K562 (cell line): ENCODE measurements around the gene SYVN1. TPM values are rescaled to one million over a fixed set of nuclear protein-coding genes. Genes with fewer than 3 reads are reported as not detected.

ENCODE experiments used
- ATAC-seq: fragments of 200-7000 bp; cut with Tn5 transposase; 3 replicates; pipeline ENCODE4 v1.9.1; 2020; ENCODE audit warnings: moderate library complexity
- BruUV-seq: library from RNA; stranded (reverse); fragments of 400-500 nt; replicated peaks from 2 replicates; lab custom pipeline; 2021; lab: Mats Ljungman, UMichigan
- CTCF ChIA-PET: fragments of 300-600 bp; formaldehyde crosslinking; extraction: SDS; loops from one replicate; lab custom pipeline; 2021; ENCODE audit warnings: low intra/inter-chr PET ratio; lab: Yijun Ruan, JAX
- POLR2A ChIA-PET: fragments of 300-600, 350-650 bp; sonication (Branson Sonifier 250); formaldehyde crosslinking; extraction: SDS; loops from one replicate; lab custom pipeline; 2021; ENCODE audit warnings: antibody characterized with exemption, inconsistent platforms; lab: Yijun Ruan, JAX
- DNase-seq, 4 experiments: peaks; one replicate each; pipeline versions ENCODE4 v3.0.0 to v3.0.0-alpha.2; 2011 to 2018; ENCODE audit warnings: low spot score in 3 of 4, mixed read lengths in 3 of 4; ENCODE audit errors: extremely low read depth in 1 of 4
- FAIRE-seq: peaks from 2 replicates; lab custom pipeline; 2011; peaks lifted over from hg19 to GRCh38; lab: Jason Lieb, UNC
- H2AFZ ChIP-seq: 2 replicates; pipeline ENCODE4 v1.6.0; 2011; ENCODE audit warnings: low read depth, low read length, control low read depth, inconsistent platforms
- H3K27ac ChIP-seq: fragments of 200-600 bp; 3 replicates; pipeline ENCODE4 v1.8.0; 2011; ENCODE audit warnings: low read depth, mild to moderate bottlenecking, control low read depth, inconsistent platforms, low read length, moderate library complexity, mixed read lengths; ENCODE audit errors: extremely low read depth
- H3K27me3 ChIP-seq, 2 experiments: fragments of 300-600 bp in 1 of 2; 2 replicates in 1 of 2; 3 replicates in 1 of 2; pipeline versions ENCODE4 v1.6.0 to v1.8.0; 2011; ENCODE audit warnings: inconsistent platforms in 2 of 2, low read length in 2 of 2, mild to moderate bottlenecking in 1 of 2, mixed read lengths in 1 of 2, moderate library complexity in 1 of 2; ENCODE audit not compliant: control insufficient read depth in 2 of 2, insufficient read depth in 2 of 2
- H3K36me3 ChIP-seq: fragments of 300-600 bp; 3 replicates; pipeline ENCODE4 v1.8.0; 2011; ENCODE audit warnings: mild to moderate bottlenecking, low read length, inconsistent platforms; ENCODE audit not compliant: control insufficient read depth, insufficient read depth
- H3K4me1 ChIP-seq, 2 experiments: fragments of 200-600 bp in 1 of 2; replicated peaks in 1 of 2; 2 replicates in 1 of 2; 3 replicates in 1 of 2; pipeline versions ENCODE4 v1.5.1 to v1.8.0; 2011; ENCODE audit warnings: inconsistent platforms in 2 of 2, low read length in 2 of 2, mild to moderate bottlenecking in 1 of 2, mixed read lengths in 1 of 2, moderate library complexity in 1 of 2; ENCODE audit not compliant: control insufficient read depth in 2 of 2, insufficient read depth in 2 of 2
- H3K4me2 ChIP-seq: 2 replicates; pipeline ENCODE4 v1.6.1; 2011; ENCODE audit warnings: low read length, control low read depth, inconsistent platforms, mixed read lengths; ENCODE audit not compliant: insufficient read depth
- H3K4me3 ChIP-seq: fragments of 200-600 bp; sonication (generic), shearing (Covaris generic); 2 replicates; pipeline ENCODE4 v1.5.1; 2016; ENCODE audit warnings: control low read depth, inconsistent platforms
- H3K79me2 ChIP-seq: fragments of 200-600 bp; 3 replicates; pipeline ENCODE4 v1.8.0; 2011; ENCODE audit warnings: low read length, inconsistent platforms; ENCODE audit not compliant: control insufficient read depth, insufficient read depth
- H3K9ac ChIP-seq, 2 experiments: 2 replicates each; pipeline versions ENCODE4 v1.6.0 to v1.6.1; 2011; ENCODE audit warnings: low read depth in 2 of 2, low read length in 2 of 2, control low read depth in 1 of 2, inconsistent platforms in 1 of 2, mild to moderate bottlenecking in 1 of 2, mixed read lengths in 1 of 2; ENCODE audit not compliant: insufficient read depth in 1 of 2
- H3K9me1 ChIP-seq: one replicate; pipeline ENCODE4 v1.6.0; 2011; ENCODE audit warnings: inconsistent platforms, mild to moderate bottlenecking, low read length, moderate library complexity; ENCODE audit not compliant: control insufficient read depth, insufficient read depth
- H3K9me3 ChIP-seq: replicated peaks from 2 replicates; pipeline ENCODE4 v1.5.1; 2011; ENCODE audit warnings: low read depth, low read length, inconsistent platforms; ENCODE audit not compliant: control insufficient read depth, insufficient read depth
- H4K20me1 ChIP-seq: replicated peaks from 2 replicates; pipeline ENCODE4 v1.6.1; 2011; ENCODE audit warnings: low read length, inconsistent platforms, mixed read lengths; ENCODE audit not compliant: control insufficient read depth, insufficient read depth
- ETS2 ChIP-seq: IDR thresholded peaks from 2 replicates; pipeline ENCODE4 v1.6.1; 2016; ENCODE audit warnings: borderline replicate concordance, missing genetic modification characterization, mild to moderate bottlenecking, moderate library complexity, missing compliant biosample characterization; ENCODE audit not compliant: poor library complexity, severe bottlenecking
- HMGN3 ChIP-seq: IDR thresholded peaks from 2 replicates; pipeline ENCODE4 v1.6.1; 2011; ENCODE audit warnings: borderline replicate concordance, low read depth, mild to moderate bottlenecking, mixed read lengths, low read length; ENCODE audit not compliant: insufficient read length; ENCODE audit errors: extremely low read depth
- IFI16 ChIP-seq: fragments of 250-450 bp; sonication (Bioruptor Pico); IDR thresholded peaks from 2 replicates; pipeline ENCODE4 v2.1.2; 2022; ENCODE audit warnings: mild to moderate bottlenecking, inconsistent platforms
- KHSRP ChIP-seq: fragments of 450-650 bp; IDR thresholded peaks from 2 replicates; pipeline ENCODE4 v1.6.1; 2017
- LCOR ChIP-seq: sonication (generic); formaldehyde crosslinking; IDR thresholded peaks from 2 replicates; pipeline ENCODE4 v1.8.0; 2022; ENCODE audit warnings: mild to moderate bottlenecking, missing genetic modification reagents
- RBFOX2 ChIP-seq: fragments of 200-400 bp; formaldehyde crosslinking; IDR thresholded peaks from 2 replicates; pipeline ENCODE4 v1.6.1; 2017; ENCODE audit warnings: low read depth, mild to moderate bottlenecking, low read length, moderate library complexity
- SIRT6 ChIP-seq: IDR thresholded peaks from one replicate; pipeline ENCODE4 v1.6.1; 2012; ENCODE audit warnings: low read depth, mild to moderate bottlenecking, control low read depth, inconsistent platforms, low read length, moderate library complexity
- SUPT5H ChIP-seq: fragments of 450-650 bp; IDR thresholded peaks from 2 replicates; pipeline ENCODE4 v1.6.1; 2016
- TARDBP ChIP-seq: fragments of 450-650 bp; IDR thresholded peaks from 2 replicates; pipeline ENCODE4 v1.6.1; 2016
- ZNF143 ChIP-seq: sonication (generic); formaldehyde crosslinking; IDR thresholded peaks from 2 replicates; pipeline ENCODE4 v1.9.0; 2022; ENCODE audit warnings: mild to moderate bottlenecking, missing genetic modification reagents
- ZNF212 ChIP-seq: fragments of 450-650 bp; formaldehyde crosslinking; IDR thresholded peaks from 2 replicates; pipeline ENCODE4 v1.4.0; 2020; ENCODE audit warnings: mild to moderate bottlenecking
- in situ Hi-C: fragments of 300-500 bp; cut with MboI; formaldehyde crosslinking; loops from 4 replicates; pipeline ENCODE4 v1.15.0; 2018; ENCODE audit warnings: inconsistent platforms, mixed read lengths
- intact Hi-C: fragments of 100-400 bp; cut with micrococcal nuclease; formaldehyde crosslinking; loops from 2 replicates; pipeline ENCODE4 v1.14.2; 2022
- polyA plus RNA-seq, 8 experiments: library from polyadenylated mRNA; depleted of rRNA in 4 of 8; stranded (reverse) in 5 of 8; unstranded in 3 of 8; fragments of >200 nt; fragmentation: Nextera tagmentation in 2 of 8; fragmentation: Illumina TruSeq in 1 of 8; extraction: Ambion mirVana in 2 of 8; extraction: Trizol in 1 of 8; gene quantifications; 2 replicates each; pipeline versions ENCODE4 v1.2.1 to v1.2.3, GENCODE V29; 2011 to 2014; ENCODE audit warnings: inconsistent platforms in 1 of 8, missing spikeins in 1 of 8
- total RNA-seq, 7 experiments: library from RNA; depleted of rRNA in 6 of 7; stranded (reverse); fragments of >200 nt in 6 of 7; fragmentation: Illumina TruSeq in 2 of 7; extraction: Trizol in 2 of 7; gene quantifications; 2 replicates each; pipeline versions ENCODE4 v1.2.1 to v1.2.3, GENCODE V29; 2011 to 2021; ENCODE audit warnings: low replicate concordance in 1 of 7
- TF ChIP-seq, protein P1 (sequence below): fragments of 450-650 bp; formaldehyde crosslinking; IDR thresholded peaks from 2 replicates; pipeline ENCODE4 v1.4.0; 2020; ENCODE audit warnings: mild to moderate bottlenecking, moderate library complexity
- TF ChIP-seq, protein P2 (sequence below): sonication (generic); IDR thresholded peaks from 2 replicates; pipeline ENCODE4 v1.6.1; 2016

Gene SYVN1
- total and polyA plus RNA-seq, 9 of the 15 experiments (the other 6 are each of a cell fraction or from before 2014, with no cell fraction given), result 0.41 to 47.4 (median 9.9) TPM

DNA sequence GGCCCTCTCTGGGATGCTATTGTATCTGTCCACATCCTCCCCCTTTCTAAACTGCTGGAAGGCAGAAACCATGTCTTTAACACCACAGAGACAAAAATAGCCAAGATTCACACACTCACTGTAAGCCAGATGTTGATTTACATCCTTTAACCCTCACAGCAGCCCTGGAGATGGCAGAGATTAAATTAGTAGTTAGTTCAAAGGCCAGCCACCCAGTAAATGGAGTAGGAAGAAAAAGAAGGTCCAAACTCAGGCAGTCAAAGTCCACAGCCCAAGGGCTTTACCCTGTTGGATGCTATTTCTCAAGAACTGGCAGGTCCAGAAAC is 14.7 kb downstream of the SYVN1 start:
- BruUV-seq, result no TSS peak
- in situ Hi-C loops (no loop called here), intact Hi-C loops (loop anchor here (10.0 kb wide), 2 partner anchors 195 to 235 kb away; partner anchors contain the start of gene CDC42EP2)
- Histone ChIP-seq H3K27ac (no peak overlapping the region), H3K9me3 (no peaks in the 10 kb centered on the region), H3K4me1 (peaks cover 21 to 40% of the 10 kb centered on the region in 2 experiments; a peak in 4 of 5 replicates), H3K79me2 (peaks cover 75% of the 10 kb centered on the region), H4K20me1 (no peaks in the 10 kb centered on the region), H3K9ac (peak overlapping the region in 1 of 2 experiments; percentile 98; a peak in 1 of 4 replicates), H3K36me3 (peaks cover 69% of the 10 kb centered on the region), H3K4me2 (no peak overlapping the region), H3K27me3 (no peaks in the 10 kb centered on the region), H3K9me1 (no peaks in the 10 kb centered on the region)
- CTCF ChIA-PET, result interaction anchor here (1.1 kb wide), 1 partner anchor 105 kb away, joined by 3 read pairs; the partner anchor contains the start of gene ARL2
- no peak for DNase-seq
- TF ChIP-seq KHSRP, result no peak
- TF ChIP-seq ZNF212 (CRISPR knock-in tag), result no peak
- no peak for TF ChIP-seq SIRT6
- TF ChIP-seq HMGN3, result no peak
- TF ChIP-seq ZNF143 (CRISPR knock-in tag), result no peak
- TF ChIP-seq LCOR (CRISPR knock-in tag), result no peak
- no peak for TF ChIP-seq IFI16
- TF ChIP-seq RBFOX2, result 0 out of 2 replicates have a peak, but pooled peaks have one; percentile 49
- 0 out of 2 replicates have a peak, but pooled peaks have one; percentile 13 for TF ChIP-seq SUPT5H
- TF ChIP-seq, protein P1, sequence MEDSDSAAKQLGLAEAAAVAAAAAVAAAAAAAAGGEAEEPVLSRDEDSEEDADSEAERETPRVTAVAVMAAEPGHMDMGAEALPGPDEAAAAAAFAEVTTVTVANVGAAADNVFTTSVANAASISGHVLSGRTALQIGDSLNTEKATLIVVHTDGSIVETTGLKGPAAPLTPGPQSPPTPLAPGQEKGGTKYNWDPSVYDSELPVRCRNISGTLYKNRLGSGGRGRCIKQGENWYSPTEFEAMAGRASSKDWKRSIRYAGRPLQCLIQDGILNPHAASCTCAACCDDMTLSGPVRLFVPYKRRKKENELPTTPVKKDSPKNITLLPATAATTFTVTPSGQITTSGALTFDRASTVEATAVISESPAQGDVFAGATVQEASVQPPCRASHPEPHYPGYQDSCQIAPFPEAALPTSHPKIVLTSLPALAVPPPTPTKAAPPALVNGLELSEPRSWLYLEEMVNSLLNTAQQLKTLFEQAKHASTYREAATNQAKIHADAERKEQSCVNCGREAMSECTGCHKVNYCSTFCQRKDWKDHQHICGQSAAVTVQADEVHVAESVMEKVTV (CRISPR knock-in tag), result no peak
- TF ChIP-seq, protein P2, sequence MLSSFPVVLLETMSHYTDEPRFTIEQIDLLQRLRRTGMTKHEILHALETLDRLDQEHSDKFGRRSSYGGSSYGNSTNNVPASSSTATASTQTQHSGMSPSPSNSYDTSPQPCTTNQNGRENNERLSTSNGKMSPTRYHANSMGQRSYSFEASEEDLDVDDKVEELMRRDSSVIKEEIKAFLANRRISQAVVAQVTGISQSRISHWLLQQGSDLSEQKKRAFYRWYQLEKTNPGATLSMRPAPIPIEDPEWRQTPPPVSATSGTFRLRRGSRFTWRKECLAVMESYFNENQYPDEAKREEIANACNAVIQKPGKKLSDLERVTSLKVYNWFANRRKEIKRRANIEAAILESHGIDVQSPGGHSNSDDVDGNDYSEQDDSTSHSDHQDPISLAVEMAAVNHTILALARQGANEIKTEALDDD, result no peak
- TF ChIP-seq ETS2 (tag), result no peak
- TF ChIP-seq TARDBP, result no peak
- TF ChIP-seq, all 486 proteins: peak for 2
- Histone ChIP-seq H3K4me3 (no peak overlapping the region), H2AFZ (no peak overlapping the region)
- ATAC-seq, result no peak
- FAIRE-seq, result no peak
- POLR2A ChIA-PET, result interaction anchor here (0.6 to 9.5 kb wide), 10 partner anchors 8 to 320 kb away, joined by 3 to 182 read pairs (median 3); partner anchors contain the start of genes SYVN1 and TM7SF2
